NOMO-1 (cell line): ENCODE data around the gene CHODL.

Source experiments
- DNase-seq, 2 experiments: peaks; one replicate each; lab custom pipeline; 2025; ENCODE audit not compliant: unreplicated experiment in 2 of 2; lab: John Stamatoyannopoulos, UW

CHODL gene

GRCh38 chr21:18244671-18245463 lies at the start of gene CHODL:
Gene CHODL (plus strand): TSS chr21:18244833. CDS start chr21:18245224, 391 bp downstream.
- no peak for DNase-seq

- DNase-seq, result no peak
Observed at GRCh38 chr21:18204931-18205330, 39.7 kb upstream of the CHODL start.

GRCh38 chr21:18218331-18218730 lies 26.3 kb upstream of the CHODL start:
- DNase-seq, result no peak

- DNase-seq, result no peak
Observed at GRCh38 chr21:18220498-18220897, 24.1 kb upstream of the CHODL start.

- DNase-seq, result no peak
Observed at GRCh38 chr21:18222346-18222745, 22.3 kb upstream of the CHODL start.

- no peak for DNase-seq
Observed at GRCh38 chr21:18228060-18228739, 16.4 kb upstream of the CHODL start.

GRCh38 chr21:18235545-18235944 lies 9.1 kb upstream of the CHODL start:
- DNase-seq, result no peak

GRCh38 chr21:18245464-18245967 lies 883 bp downstream of the CHODL start:
- no peak for DNase-seq

GRCh38 chr21:18248171-18248570 lies 3.5 kb downstream of the CHODL start:
- no peak for DNase-seq

GRCh38 chr21:18249672-18250071 lies 5.0 kb downstream of the CHODL start:
- DNase-seq, result no peak

GRCh38 chr21:18251065-18251464 lies 6.4 kb downstream of the CHODL start:
- peak in 1 of 2 experiments; percentile 44 for DNase-seq

- DNase-seq, result peak in 1 of 2 experiments; percentile 27
Observed at GRCh38 chr21:18252256-18252655, 7.6 kb downstream of the CHODL start.

- DNase-seq, result no peak
Observed at GRCh38 chr21:18252680-18253079, 8.0 kb downstream of the CHODL start.

- no peak for DNase-seq
Observed at GRCh38 chr21:18253221-18253620, 8.6 kb downstream of the CHODL start.

GRCh38 chr21:18253799-18254198 lies 9.2 kb downstream of the CHODL start:
- DNase-seq, result no peak

- no peak for DNase-seq
Observed at GRCh38 chr21:18265944-18266343, 21.3 kb downstream of the CHODL start.

GRCh38 chr21:18267496-18267895 lies 22.9 kb downstream of the CHODL start:
- DNase-seq, result no peak

- DNase-seq, result no peak
Observed at GRCh38 chr21:18268906-18269305, 24.3 kb downstream of the CHODL start.

- DNase-seq, result no peak
Observed at GRCh38 chr21:18269856-18270255, 25.2 kb downstream of the CHODL start.

GRCh38 chr21:18273400-18273799 lies 28.8 kb downstream of the CHODL start:
- no peak for DNase-seq

- no peak for DNase-seq
Observed at GRCh38 chr21:18274370-18274769, 29.7 kb downstream of the CHODL start.

GRCh38 chr21:18275781-18276180 lies 31.1 kb downstream of the CHODL start:
- no peak for DNase-seq
